DMS79 (cell line): ENCODE results near the gene INHA.
A peak's percentile ranks its signal among the peaks of the same experiment; 100 is the strongest.

Experiments
- DNase-seq: peaks from one replicate; lab custom pipeline; 2025; lab: John Stamatoyannopoulos, UW

INHA gene

DNA sequence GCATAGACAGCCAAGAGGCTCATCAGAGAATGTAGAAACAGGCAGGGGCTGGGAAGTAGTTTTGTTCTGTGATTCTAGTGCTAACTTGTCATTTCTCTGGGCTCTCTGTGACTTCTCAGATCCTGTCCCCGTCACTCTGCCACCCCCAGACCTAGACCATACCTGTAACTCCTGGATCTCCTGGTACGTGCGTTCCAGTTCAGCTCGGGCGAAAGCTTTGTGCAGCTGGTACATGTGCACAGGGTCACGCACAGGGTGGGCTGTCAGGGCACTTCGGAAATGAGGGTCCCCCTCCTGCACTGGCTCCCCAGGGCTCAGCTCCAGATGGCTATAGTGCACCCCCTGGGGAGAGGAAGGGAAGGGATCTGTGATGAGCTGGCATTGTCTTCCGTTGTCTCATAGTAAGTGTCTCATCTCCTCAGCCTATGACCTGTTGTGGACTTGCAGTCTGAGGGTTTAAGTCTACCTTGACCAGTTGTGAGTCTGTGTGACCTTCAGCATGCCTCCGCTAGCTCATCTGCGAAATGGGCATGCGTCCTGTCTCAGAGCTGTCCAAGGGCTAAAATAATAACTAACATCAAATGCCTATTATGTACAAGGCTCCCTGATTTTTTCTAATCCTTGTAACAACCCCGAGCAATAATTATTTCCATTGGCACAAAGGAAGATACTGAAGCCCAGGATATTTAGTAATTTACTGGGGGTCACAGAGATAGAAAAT lies 31.2 kb upstream of the INHA start:
- no peak for DNase-seq

DNA sequence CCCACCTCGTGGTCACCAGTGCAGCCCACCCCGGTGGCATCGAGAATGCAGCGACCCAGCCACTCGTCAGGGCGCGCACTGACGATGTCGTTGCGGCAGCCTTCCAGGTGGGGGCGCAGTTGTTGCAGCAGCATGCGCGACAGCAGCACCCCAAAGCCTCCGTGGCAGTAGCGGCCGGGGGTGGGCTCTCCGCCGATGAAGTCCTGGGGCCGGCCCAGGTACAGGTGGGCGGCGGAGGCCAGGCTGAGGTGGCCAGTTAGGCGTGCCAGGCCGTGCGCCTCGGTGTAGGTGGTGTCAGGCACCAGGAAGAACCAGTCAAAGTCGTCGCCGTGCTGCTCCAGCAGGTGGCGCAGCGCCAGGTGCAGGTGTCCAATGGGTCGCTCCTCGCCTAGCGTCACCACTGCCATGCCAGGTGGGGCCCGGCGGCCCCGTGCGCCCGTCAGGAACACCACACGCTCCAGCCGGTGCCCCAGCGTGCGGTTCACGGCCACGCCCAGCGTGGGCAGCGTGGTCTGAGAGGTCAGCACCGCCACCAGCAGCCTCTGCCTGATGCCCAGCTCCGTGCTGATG lies 30.4 kb upstream of the INHA start:
- peak; percentile 45 for DNase-seq

DNA sequence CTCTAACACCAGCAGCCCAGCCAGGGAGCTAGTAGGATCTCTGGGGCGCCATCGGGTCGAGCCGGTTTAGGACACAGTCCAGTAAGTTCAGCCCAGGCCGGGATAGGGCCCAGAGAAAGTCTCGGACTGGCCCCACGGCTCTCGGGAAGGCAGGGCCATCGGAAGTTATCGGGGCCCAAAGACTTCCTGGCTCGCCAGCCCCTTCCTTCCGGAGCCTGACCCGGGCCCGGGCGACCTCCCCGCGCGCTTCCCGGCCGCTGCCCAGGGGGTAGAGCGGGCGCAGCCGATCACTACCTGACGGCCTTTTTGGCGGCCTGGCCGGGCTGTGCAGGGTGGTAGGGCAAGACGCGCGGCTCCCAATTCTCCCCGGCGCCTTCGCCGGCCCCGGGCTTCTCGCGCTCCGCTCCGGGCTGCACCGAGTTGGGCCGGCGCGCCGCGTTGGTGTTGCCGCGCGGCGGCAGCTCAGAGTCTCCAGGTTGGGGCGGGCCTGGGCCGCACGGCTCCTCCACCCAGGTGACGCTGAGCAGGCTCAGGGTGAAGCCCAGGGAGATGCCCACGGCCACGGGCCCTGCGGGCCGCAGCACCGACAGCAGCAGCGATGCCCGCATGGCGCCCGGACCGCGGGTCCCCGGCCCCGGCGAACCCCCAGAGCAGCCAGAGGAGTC lies 29.0 kb upstream of the INHA start:
- DNase-seq: no peak

DNA sequence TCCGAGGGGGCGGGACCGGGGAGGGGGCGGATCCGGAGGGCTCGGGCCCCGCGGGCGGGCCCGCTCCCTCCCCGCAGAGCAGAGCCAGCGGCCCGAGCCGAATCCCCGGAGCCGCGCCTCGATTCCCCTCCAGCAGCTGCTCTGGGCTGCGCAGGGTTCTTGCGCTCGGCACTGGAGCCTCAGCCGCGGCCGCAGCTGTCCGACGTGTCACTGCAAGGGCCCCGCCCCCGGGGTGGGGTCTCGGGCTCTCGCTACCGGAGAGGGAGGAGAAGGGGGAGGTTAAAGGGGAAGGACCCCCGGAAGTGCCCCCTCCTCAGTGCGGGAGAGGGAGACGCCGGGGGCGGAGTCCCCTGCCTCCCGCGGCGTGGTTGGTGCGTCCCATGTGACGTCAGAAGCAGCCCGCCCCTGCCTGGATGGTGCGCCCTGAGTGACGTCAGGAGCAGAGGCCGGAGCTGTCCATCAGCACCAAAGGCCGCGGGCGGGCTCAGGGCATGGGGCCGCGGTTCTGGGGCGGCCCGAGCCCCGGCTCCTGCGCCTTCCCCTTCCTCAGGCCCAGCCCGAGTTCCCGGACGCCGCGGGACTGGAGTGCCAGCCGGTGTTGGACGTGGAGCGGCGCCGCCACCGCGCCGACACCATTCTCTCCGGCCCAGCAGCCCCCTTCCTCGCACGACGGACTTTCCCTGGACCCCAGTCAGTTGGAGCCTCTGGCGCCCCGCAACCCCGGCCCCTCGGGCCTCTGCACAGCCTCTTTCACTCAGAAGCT lies 28.3 kb upstream of the INHA start, which contains the start of the genes CHPF and TMEM198:
Gene CHPF, minus strand, starts transcription at position 214 of the 763 bp plus-strand sequence. CDS start 271 bp downstream, outside the sequence.
Gene TMEM198, plus strand, starts transcription at position 433 of the 763 bp plus-strand sequence. CDS start 700 bp downstream, outside the sequence.
- peak; percentile 97 for DNase-seq

DNA sequence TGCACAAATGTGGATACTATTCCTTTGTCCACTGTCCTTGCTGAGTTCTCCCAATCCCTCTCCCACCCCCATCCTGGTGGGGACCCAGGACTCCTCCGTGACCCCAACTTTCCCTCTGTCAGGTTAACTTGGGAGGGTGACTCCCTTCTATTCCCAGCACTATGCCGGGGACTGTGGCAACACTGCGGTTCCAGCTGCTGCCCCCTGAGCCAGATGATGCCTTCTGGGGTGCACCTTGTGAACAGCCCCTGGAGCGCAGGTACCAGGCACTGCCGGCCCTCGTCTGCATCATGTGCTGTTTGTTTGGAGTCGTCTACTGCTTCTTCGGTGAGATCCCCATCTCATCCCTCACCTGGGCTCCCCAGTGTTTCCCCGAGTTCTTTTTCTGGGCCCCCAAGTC lies 27.5 kb upstream of the INHA start:
- no peak for DNase-seq

DNA sequence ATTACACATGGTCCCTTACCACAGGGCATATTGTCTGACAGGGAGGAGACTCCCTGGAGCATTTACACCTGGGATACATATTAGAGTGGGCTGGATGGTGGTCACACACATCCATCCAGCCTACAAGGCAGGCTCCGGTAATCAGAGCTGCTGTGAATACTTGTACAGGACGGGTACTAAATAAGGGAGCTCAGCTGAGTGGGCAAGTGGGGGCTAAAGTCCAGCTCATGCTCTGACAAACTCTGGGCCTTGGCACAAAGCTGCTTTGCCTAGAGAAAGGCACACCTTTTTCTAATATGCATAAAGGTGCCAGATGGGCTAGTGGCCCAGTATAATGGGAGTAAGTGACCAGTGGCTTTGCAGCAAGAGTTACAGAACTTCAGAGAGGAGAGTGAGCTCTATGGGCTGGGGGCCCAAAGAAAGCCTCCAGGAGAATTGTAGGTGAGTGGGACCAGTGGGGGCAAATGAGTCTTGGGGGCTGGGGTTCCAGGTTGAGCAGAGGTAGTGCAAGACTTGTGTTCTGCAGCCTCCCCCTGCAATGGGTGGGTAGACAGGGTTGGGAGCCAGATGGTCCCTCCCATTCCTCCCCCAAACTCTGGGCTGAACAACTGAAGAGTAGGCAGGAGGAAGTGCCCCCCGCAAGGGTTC lies 26.7 kb upstream of the INHA start:
- no peak for DNase-seq

DNA sequence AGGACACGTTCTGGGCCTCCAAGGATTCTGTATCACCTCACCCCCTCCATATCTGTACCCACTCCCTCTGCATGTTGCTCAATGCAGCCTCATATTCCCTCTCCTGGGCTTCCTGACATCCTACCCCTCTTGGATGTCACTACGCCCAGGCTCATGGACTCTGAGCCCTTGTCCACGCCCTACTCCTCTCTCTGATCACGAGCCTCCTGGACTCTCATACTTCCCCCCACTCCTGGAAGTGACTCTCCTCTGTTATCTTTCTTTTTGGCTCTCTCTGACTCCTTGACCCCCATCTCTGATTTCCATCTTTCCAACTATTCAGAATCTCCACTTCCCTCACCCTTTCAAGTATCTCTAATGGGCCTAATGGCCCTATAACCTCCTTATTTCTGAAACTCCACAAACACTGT lies 26.2 kb upstream of the INHA start:
- DNase-seq: no peak

DNA sequence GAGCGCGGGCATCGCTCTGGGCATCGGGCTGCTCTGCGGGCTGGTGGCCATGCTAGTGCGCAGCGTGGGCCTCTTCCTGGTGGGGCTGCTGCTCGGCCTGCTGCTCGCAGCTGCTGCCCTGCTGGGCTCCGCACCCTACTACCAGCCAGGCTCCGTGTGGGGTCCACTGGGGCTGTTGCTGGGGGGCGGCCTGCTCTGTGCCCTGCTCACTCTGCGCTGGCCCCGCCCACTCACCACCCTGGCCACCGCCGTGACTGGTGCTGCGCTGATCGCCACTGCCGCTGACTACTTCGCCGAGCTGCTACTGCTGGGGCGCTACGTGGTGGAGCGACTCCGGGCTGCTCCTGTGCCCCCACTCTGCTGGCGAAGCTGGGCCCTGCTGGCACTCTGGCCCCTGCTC lies 24.5 kb upstream of the INHA start:
- DNase-seq: no peak

DNA sequence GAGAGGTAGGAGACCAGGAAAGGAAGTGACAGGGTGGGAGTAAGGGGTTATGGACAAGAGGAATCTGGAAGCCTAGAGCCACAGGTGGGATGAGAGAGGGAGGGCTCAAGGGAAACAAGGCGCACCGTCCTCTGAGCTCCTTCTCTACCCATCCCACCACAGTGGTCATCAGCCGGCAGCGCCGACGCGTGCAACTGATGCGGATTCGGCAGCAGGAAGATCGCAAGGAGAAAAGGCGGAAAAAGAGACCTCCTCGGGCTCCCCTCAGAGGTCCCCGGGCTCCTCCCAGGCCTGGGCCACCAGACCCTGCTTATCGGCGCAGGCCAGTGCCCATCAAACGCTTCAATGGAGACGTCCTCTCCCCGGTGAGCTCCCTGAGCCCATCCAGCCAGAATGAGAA lies 23.1 kb upstream of the INHA start:
- no peak for DNase-seq

DNA sequence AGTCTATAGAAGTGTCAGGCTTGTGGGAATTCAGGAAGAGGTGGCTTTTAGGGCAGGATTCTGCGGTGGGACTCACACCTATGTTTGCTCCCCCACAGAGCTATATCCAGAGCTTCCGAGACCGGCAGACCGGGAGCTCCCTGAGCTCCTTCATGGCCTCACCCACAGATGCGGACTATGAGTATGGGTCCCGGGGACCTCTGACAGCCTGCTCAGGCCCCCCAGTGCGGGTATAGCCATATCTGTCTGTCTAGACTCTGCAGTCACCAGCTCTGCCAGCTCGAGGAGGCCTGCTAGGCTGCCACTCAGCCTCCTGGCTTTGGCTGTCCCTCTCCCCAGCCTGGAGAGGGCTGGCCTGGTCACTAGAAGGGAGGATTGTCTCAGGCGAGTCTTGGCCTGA lies 22.5 kb upstream of the INHA start:
- no peak for DNase-seq

DNA sequence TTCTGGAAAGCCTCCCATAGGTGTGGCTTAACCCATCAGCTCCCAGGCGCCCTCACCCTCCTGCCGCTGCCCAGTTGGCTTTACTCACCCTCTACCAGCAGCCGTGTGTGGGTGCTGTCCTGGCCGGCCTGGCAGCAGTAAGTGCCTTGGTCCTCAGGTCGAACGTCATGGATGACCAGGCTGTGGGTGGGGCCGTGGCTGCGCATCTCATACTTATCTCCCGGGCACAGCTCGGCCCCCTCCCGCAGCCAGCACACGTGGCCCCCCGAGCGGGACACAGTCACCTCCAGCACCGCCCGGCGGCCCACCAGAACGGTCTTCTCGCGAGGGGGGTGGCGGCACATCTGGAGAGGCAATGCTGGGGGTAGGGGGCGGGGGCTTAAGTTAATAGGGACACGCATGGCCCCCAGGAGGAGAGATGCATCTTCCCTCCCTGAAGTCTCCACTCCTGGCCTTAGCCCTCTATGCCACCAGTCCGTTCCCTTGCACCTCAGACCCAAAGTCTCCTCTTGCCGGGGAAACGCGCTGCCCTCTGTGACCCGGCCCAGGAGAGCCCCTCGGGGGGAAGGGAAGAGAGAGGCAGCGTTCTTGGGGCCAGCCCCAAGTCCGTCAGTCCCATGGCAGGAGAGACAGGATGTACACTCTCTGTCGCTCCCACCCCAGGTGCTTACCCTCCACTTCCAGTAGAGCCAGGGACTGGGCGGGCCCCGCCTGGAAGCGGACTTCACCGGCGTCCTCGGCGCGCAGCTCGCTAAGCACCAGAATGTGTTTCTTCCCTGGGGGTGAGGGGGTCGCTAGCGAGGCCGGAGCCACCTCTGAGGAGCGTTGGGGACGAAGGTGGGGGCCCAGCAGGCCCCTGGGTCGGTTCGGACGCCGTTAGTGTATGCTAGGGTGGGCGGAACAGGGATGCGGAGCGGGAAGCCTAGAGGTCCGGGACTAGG lies 20.4 kb upstream of the INHA start:
- peak; percentile 67 for DNase-seq

DNA sequence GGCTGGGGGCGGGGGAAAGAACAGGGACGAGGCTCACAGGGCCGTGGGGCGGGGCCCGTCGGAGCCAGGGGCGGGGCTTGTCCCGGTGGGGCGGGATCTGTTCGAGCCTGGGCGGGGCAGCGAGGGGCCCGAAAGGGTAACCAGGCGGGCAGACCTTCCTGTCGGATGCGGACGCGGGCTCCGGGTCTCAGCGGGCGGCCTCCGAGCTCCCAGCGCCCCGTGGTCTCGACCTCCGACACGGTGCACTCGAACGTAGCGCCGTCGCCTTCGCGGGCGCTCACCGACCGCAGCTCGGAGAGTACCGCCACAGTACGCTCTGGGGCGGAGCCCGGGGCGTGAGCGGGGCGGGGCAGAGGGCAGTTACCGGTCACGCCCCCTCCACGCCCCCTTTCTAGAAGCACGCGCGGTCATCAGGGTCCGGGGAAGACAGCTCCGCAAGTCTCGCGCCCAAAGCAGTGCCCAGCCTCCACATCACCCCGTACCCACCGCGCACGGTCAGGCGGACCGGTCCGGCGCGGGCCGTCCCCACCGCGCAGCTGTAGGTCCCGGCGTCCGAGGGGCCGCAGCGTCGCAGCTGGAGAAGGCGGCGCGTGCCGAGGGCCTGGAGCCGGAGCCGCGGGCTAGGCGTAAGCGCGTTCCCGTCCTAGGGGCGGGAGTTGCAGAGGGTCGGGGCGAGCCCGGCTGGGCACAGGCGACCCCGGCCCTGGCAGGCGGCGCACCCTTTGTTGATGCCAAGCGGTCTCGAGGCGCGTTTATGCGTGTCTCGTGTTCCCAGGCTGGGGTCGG lies 19.5 kb upstream of the INHA start:
- peak; percentile 67 for DNase-seq

DNA sequence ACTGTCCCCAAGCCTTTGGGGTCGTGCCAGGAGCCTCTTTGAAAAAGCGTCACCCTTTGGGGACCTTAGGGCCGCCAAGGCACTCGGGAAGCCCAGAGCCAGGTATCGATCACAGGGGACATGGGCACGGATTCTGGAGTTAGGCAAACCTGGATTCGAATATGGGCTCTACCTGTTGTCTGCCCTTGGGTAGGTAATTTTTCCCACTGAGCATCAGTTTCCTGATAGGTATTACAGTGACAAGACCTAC lies 19.0 kb upstream of the INHA start:
- DNase-seq: no peak

DNA sequence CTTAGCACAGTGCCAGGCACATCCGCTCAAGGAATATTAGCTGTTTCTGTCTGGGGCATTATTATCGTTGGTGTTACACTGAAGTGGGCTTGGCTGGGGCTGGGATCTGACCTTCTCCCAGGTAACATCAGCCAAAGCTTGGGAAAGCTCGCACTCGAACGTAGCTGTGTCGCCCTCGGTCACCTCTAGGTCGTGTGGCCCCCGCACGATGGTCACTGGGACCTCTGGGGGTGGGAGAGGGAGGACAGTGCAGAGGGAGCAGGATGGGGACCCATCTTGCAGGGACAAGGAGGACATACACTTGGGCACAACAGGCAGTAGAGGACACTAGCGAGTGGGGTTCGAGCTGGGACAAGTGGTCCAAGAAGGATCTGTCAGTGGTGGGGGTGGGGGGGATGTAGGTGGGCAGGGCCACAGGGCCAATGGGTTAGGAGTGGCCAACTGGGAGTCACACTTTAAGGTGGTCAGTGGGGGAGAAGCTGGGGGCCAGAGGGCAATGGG lies 18.6 kb upstream of the INHA start:
- DNase-seq: no peak

DNA sequence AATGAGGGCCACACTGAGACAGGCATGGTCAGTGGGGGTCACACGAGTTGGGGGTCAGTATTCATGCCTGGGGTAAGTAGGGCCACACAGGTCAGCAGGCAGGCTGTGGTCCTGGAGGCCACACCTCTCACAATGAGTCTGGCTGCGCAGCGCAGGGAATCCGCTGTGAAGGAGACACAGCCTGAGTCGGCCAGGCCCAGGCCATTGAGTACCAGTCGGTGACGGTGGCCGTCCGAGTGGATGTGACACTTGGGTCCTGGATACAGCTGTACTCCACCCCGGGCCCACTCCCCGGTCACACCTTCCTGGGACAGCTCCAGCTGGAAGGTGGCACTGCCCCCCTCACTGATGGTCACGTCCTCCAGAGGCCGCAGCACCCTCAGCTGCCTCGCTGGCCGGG lies 17.8 kb upstream of the INHA start:
- no peak for DNase-seq

DNA sequence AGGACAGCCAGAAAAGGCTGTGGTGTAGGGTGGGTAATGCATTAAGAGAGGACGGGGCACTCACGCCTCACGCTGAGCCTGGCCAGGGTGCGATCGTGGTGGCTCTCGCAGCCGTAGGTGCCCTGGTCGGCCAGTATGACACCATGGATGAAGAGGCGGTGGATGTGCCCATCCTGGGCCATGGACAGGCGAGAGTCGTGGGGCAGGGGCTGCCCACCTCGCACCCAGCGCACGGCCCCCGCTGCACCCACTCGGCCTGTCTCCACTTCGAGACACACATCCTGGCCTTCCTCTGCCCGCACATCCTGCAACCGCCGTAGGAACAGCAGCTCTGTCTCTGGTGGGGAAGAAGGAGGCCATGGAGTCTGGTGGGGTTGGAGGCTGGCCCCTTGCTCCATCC lies 16.2 kb upstream of the INHA start:
- no peak for DNase-seq

DNA sequence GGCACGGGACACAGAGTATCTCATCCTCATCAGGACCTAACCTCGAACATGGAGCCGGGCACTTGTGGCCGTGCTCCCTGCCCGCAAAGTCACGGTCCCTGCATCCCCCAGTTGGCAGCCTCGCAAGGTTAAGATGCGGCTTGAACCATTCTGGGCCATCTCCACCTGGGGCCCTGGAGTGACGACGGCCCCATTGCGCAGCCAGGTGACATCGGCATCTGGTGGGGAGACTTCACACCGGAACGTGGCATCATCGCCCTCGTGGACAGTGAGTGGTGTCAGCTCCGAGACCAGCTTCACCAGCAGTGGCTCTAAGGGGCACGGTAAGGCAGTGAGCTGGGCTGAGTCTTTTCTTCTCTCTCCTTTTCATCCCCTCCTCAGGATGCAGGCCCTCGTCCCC lies 15.7 kb upstream of the INHA start:
- no peak for DNase-seq

DNA sequence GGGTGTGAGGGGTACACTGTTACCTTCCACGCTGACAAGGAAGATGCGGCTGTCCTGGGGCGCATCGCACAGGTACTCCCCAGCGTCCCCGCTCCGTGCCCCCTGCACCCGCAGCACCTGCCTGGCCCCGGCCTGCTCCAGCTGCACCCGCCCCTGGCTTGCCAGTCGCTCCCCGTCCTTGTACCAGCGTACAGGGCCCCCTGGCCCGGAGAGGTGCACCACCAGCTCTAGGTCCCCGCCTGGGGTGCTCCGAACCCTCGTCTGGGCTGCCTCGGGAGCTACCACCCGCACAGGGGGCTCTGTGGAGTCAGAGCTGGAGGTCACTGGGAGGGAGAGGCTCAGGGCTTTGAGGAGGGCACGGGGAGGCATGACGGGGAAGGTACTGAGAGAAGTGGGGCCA lies 14.8 kb upstream of the INHA start:
- no peak for DNase-seq

DNA sequence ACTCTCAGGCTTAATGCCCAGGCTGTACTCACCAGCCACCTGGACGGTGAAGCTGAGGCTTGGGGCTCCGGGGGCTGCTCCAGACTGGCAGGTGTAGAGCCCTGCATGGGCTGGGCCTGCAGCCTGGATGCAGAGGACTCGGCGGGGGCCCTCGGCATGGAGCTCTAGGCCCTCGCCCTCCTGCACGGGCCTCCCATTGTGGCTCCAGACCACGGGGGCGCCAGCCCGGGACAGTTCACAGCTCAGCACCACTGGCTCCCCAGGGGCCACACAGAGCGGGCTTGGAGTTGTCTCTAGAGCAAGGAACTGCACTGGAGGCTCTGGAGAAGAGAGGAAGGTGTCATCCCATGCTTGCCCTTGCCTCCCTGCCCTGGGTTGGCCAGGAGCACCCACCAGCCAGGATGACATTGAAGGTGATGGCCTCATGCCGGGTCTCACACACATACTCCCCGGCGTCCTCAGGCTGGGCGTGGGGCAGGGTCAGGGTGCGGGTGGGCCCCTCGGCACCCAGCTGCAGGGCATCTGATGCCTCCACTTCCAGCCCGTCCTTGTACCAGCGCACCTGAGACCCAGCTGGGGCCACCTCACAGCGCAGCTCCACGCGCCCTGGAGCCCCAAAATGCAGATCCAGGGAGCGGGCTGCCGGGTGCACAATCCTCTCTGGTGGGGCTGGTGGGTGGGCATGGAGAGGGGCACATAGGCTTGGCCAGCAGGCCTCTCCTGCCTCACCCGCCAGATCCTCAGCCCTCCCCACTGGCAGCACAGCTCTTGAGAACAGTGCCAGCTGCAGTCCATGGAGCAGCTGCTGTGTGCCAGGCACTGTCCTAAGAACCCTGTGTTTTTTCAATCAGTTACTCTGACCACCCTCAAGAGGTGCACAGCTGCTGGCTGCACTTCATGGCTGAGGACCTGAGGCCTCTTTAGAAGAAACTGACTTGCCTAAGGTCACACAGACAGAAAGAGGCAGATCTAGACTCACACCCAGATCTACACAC lies 14.0 kb upstream of the INHA start:
- no peak for DNase-seq
